GM12801 (cell line): ENCODE data around the gene DLG2.

Experiments used
- CTCF ChIP-seq: IDR thresholded peaks from one replicate; pipeline ENCODE4 v1.5.1; 2011; ENCODE audit warnings: control low read depth; ENCODE audit not compliant: insufficient read length; ENCODE audit errors: extremely low read depth

Gene DLG2

GRCh38 chr11:84914511-84914910 is 712.6 kb downstream of the DLG2 start:
- TF ChIP-seq CTCF, result no peak

GRCh38 chr11:84909740-84910139 is 717.4 kb downstream of the DLG2 start:
- TF ChIP-seq CTCF, result no peak

- no peak for TF ChIP-seq CTCF
These were observed 720.1 kb downstream of the DLG2 start for GRCh38 chr11:84906995-84907394.

GRCh38 chr11:84905411-84905810 is 721.7 kb downstream of the DLG2 start:
- TF ChIP-seq CTCF, result no peak

GRCh38 chr11:84902445-84902844 is 724.7 kb downstream of the DLG2 start:
- TF ChIP-seq CTCF, result no peak

- no peak for TF ChIP-seq CTCF
These were observed 725.2 kb downstream of the DLG2 start for GRCh38 chr11:84901991-84902390.

- TF ChIP-seq CTCF, result no peak
These were observed 727.4 kb downstream of the DLG2 start for GRCh38 chr11:84899740-84900139.

GRCh38 chr11:84899134-84899533 is 728.0 kb downstream of the DLG2 start:
- no peak for TF ChIP-seq CTCF
